Glomerular visceral epithelial cell (primary cell): ENCODE data around the gene CFAP53.
A peak's percentile ranks its signal among the peaks of the same experiment; 100 is the strongest.
"Not testable (repeated sequence)": the region's sequence is repeated elsewhere in the genome, so short reads cannot be mapped to it uniquely, and the experiment has no call there.

Experiments used
- DNase-seq: peaks from one replicate; pipeline ENCODE4 v3.0.0-alpha.2; 2016; ENCODE audit errors: extremely low spot score

The CFAP53 gene

DNA sequence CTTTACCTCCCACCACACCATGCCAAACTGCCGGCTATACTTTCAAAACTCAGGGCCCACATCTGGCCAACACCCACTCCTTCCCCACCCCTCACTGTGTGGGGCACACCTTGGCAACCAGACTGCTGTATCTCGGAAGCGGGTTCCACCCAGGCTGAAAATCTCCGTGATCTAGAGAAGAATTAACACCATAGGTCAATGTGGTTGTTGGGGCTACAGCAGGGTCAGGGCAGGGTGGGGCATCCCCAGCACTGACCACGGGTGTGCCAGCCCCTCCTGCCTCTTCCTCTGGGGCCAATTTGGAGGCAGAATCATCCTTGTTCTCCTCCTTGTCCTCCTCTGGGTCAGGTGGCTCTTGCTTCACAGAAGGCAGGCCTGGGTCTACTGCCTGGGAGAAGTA lies 6.3 kb upstream of the CFAP53 start:
- no peak for DNase-seq

DNA sequence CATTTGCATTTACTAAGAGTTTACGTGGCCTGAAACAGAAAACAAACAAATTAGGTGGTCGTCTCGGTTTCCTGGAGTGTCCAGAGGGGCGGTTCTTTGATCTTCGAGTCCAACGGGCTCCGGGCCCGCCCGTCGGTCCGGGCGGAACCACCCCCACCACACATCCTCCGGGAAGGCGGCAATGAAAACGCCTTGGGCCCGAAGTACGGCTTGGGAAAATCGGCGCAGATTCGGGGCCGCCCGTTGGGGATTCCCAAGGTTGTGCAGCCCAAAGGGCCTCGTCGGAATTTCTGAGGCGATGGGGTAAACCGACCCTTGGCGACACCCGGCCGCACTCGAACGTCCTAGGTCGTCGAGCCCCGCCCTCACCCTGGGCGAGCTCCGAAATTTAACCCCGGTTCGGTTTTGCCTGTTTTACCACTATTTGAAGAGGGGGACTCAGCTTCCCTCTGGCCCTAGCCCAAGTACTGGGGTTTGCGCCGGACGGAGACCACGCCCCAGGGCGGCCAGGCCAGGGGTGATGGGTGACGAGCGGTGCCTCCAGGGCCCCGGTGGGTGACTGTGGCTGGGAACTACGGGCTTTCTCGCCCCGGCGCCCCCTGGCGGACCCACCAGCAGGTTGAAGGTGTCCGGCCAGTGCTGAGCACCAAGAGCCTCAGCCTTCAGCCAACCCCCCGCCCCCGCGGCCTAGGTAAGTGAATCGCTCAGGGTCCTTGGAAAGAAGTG lies 1.9 kb upstream of the CFAP53 start:
- peak; percentile 35 for DNase-seq

DNA sequence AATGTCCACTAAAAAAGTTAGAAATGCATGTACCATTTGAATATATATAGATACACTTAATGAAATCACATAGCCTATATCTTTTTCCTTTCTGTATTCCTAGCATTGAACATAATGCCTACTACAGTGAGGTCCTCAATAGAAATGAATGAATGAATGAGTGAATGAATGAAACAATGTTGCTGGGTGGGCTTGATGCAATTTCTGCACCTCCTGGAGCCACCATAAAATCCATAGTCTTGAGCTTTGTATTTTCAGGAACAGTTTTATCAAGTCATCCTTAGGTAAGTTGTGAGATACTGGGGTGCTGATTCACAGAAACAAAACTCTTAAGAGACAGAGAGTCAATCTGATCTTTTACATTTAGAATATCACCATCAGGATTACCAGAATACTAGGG lies 3.3 kb downstream of the CFAP53 start:
- DNase-seq: no peak

DNA sequence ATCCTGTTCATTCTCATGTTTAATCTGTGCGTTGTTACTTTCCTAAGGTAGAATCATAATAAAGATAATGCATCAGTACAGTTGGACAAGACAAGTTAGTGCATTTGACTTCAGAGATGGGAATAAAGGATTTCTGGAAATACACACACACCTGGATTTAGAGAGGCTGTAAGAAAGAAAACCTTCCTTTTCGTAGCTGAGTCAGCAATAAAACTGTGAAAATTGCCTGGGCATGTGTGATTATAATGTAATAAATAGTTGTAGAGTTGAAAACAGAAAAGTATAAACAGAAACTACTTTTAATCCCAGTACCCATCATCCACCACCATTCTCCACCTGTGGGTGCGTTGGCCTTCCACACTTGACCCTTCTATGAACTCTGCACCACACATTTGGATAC lies 15.4 kb downstream of the CFAP53 start:
- DNase-seq: no peak

DNA sequence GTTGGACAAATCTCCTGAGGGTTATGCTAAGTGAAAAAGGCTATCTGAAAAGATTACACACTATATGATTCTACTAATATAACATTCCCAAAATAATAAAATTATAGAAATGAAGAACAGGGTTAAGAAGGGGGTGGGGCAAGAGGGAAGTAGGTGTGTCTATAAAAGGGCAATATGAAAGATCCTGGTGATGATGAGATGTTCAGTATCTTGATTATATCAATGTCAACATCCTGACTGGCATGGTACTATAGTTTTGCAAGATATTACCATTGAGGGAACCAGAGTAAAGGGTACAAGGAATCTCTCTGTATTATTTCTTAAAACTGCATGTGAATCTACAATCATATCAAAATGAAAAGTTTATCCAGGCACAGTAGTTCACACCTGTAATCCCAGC lies 16.7 kb downstream of the CFAP53 start:
- DNase-seq: no peak

DNA sequence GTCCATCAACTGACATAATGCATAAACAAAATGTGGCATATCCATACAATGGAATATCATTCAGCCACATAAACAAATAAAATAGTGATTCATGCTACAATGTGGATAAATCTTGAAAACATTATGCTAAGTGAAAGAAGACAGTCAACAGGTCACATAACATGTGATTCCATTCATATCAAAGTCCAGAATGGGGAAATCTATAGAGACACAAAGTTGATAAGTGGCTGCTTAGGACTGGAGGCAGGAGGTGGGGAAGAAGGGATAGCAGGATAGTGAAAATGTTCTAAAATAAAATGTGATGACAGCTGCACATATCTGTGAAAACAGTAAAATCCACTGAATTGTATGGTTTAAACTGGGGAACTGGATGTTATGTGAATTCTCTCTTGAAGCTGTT lies 18.7 kb downstream of the CFAP53 start:
- DNase-seq: no peak

DNA sequence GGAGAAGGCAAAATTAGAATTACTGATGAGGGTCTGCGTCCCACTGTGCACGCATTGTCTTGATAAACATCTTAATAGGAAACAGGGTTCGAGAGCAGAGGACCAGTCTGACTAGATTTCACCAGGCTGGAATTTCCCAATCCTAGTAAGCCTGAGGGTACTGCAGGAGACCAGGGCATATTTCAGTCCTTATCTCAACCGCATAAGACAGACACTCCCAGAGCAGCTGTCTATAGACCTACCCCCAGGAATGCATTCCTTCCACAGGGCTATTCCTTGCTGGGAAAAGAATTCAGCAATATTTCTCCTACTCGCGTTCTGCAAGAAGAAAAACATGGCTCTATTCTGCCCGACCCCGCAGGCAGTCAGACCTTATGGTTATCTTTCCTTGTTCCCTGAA lies 24.5 kb downstream of the CFAP53 start:
- not testable (repeated sequence) for DNase-seq

DNA sequence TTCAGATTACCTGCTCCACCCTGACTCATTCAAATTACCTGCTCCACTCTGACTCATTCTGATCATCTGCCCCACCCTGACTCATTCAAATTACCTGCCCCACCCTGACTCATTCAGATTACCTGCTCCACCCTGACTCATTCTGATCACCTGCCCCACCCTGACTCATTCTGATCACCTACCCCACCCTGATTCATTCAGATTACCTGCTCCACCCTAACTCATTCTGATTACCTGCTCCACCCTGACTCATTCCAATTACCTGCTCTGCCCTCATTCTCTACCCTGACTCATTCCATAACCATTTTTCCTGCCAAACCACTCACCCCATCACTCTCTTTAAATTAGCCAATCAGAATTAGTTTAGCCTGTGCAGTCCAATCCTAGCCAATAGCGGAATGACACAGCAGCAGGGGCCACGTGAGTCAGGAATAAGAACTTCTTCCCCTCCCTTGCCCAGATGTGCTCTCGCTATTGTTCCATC lies 26.2 kb downstream of the CFAP53 start:
- no peak for DNase-seq

DNA sequence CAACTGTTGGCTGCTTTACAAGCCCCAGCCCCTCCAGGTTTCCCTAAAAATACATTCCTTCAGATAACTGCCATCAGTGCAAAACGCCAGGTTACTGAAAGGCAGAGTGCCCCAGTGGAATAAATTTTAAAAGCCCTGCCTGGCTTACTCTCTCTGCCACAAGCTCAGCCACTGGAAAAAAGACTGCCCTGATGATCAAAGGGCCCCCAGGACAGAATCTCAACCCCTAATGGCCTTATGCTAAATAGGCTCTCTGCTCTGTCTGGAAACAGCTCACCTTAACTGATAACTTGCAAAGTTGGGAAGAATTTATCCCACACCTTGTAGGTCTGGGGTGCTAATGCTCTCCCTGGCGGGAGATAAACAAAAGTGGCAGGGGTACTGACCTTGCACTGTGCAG lies 33.9 kb downstream of the CFAP53 start:
- DNase-seq: no peak

DNA sequence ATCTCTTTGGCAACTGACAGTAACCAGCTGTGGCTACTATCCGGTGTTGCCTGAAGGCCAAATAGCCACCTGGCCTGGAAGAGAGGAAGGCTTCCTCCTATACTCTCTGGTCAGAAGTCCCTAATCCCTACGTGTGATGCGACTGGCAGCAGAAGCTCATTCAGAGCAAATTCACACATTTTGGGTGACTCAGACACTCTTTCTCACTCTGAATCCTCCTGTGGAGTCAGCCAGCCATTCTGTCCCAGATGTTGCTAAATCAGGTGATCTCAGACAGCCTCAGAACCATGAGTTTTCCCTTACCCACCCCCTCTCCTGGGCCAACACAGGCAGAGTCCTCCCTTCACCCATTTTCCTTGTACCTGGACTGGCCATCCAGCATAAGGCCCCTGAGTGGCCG lies 34.7 kb downstream of the CFAP53 start:
- no peak for DNase-seq

DNA sequence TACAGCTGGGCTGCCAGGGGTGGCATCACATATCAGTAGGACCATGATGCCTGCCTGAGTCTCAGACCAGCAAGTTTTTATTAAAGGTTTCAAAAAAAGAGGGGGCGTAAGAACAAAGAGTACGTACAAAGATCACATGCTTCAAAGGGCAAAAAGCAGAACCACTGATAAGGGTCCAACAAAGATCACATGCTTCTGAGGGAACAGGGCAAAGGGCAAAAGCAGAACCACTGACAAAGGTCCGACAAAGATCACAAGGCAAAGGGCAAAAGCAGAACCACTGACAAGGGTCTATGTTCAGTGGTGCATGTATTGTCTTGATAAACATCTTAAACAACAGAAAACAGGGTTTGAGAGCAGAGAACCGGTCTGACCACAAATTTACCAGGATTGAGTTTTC lies 46.0 kb downstream of the CFAP53 start:
- not testable (repeated sequence) for DNase-seq

DNA sequence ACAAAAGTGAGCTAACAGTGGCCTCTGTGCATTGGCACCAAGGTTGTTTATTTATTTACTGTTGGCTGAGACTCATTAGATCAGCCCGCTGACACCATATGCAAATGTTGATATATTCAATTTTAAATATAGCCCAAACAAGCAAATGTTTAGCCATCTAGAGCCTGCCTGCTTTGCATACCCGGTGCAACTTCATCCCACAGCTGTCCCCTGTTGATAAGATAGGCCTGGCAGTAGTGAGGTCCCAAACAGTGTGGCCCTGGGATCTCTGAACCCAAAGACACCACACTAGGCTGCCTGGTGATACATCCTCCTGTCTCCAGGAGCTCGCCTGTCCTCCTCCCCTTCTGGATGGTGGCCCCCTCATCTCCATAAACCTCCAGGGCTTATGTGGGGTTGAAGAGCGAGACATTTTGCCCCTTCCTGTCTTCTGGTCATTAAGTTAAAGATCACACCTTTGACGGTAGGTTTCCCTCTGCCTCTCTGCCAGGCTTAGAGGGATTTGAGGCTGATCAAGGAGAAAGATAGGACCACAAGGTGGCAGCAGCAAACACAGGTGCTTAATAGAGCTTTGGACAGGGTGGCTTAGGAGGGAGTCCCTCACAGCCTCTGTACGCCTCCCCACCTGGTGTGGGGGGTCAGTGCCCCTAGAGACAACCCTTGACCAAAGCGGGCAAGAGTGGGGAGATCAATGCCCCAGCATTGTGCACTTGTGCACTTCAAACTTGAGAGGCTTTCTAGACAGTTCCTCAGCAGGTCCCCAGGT lies 47.7 kb downstream of the CFAP53 start:
- peak; percentile 21 for DNase-seq

DNA sequence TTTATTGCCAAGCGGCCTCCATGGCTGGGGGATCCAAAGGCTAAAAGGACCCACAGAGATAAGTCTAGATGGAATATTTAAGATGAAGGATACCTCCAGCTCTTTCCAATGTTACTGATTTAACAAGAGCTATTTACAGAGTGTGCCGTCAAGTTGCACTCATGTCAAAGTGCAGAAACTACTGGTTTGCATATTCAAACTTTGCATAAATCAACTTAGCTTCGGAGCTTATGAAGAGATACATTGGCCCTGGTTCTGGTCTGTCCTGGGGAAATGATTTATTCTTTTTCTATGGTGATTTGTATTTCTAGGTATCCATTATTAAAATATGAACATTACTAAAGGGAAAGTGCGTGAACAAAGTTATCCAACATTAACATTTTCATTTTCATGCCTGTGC lies 57.0 kb downstream of the CFAP53 start:
- no peak for DNase-seq

DNA sequence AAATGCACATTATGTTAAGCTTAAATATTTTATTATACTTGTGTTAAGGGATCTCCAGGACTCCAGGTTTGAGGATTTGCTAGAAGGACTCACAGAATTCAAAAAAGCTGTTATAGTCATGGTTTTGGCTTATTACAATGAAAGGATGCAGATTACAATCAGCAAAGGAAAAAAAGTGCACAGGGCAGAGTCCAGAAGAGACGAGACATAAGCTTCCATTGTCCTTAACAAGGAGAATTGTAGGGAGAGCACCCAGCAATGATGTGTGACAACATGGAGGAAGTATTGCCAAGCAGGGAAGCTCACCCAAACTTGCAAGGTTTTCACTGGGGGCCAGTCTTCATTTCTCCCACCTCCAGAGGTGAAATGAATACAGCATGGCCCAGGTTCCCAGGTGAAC lies 58.6 kb downstream of the CFAP53 start:
- no peak for DNase-seq

DNA sequence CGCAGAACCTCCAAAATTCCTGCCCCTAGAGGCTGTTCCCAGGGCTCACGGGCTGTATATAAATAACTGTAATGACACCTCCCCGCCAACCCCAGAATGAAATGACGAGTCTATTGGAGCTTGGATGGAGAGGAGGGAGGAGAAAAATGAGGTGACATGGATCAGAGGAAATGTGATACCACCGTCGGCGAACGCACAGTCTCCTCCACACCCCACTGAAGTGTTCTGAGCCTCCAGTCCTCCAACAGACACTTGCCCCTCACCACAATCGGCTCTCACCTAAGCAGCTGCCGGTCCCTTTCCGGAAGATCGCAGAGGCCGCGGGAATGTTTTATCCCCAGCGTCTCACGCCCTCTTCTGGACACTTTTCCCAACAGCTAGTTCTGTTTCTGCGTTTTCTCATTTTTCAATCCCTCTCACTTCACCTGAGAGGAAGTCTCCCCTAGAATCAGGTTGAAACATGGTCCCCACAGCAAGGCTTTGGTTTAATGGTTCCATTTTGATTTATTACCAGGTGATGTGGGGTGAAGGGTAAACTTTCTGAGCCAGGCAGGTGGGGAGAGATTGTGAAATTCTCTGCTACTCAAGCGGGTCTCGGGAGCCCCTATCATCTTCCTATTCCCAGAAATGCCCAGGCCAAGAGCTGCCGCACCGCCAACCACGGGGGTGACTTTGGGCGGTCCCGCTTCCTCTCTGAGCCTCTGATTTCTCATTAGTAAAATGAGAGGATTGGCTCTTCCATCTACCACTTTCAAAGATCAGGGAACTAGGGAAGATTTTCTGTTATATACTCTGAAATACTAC lies 62.3 kb downstream of the CFAP53 start:
- DNase-seq: peak; percentile 32

DNA sequence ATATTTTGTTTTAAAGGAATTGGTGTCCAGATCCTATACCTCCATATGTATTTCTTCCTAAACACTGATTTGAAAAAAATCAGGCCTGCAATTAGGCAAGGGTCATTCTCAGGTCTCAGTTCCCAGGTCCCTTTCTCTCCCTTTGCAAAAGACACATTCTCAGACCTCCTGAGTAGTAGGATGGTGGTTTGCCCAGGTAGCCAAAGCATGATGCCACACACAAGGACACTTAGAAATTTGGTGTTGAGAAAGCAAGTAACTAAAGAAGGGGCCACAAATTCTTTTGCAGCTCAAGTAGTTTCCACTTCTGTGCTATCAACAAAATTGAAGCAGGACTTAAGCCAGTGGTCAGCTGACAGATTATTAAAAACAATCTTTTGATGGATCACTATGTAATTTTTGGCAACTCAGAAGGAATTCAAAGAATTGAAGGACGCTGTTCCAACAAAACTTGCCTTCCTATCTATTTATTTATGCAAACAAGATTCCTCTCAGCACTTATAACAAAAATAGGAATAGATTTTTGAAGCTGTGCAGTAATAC lies 64.7 kb downstream of the CFAP53 start:
- DNase-seq: no peak

DNA sequence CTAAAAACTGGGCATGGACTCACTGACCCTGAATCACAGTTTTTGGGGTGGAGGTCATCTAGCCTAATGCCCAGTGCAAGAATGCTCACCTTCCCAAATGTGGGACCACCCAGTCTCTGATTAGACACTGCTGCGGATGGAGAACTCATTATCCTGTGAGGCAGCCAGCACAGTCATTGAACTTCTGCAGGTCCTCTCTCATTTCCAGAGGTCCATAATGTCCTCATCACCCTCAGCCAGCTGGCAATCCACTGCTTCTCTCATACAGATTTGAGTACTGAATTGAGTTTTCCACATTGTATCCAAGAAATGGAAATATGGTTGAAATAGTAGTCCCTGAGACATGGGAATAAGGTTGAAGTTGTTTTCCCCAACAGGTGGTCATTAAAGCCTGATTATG lies 66.4 kb downstream of the CFAP53 start:
- no peak for DNase-seq

DNA sequence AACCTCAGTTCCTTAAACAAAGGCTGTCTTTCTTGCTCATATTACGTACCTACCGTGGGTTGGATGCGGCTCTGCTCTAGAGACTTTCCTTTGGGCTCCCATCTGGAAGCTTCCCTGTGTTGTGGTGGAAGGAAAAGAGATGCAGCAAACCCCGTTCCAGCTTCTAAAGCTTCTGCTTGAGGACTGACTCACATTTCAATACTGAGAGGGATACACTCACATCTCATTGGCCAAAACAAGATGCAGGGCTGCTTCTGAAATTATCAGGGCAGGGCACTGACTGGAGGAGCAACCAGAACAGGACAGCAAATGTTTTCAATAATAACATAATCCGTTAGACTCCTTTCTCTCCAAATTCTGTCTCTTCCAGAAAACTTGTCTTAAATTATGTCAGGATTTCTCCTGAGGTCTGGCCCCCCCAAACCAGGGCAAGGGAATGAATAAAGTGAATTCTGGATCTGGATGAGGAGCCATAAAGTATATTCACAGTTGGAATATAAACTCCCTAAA lies 66.9 kb downstream of the CFAP53 start:
- DNase-seq: no peak

DNA sequence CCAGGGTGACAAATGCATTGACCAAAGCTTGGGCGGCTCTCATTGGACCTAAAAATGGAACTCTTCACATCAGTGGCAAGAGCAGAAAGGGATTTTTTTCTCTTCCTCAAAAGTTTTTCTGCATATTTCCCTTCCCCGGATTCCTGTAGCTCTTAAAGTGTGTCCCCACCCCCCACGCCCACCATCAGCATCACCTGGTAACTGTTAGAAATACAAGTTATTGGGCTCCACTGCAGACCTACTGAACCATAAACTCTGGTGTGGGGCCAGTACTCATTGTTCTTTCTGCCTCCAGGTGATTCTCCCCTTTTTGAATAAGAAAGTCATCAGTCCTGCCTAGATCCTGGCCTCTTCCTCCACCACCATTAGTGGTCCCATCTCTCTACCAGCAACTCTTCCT lies 70.0 kb downstream of the CFAP53 start:
- DNase-seq: no peak

DNA sequence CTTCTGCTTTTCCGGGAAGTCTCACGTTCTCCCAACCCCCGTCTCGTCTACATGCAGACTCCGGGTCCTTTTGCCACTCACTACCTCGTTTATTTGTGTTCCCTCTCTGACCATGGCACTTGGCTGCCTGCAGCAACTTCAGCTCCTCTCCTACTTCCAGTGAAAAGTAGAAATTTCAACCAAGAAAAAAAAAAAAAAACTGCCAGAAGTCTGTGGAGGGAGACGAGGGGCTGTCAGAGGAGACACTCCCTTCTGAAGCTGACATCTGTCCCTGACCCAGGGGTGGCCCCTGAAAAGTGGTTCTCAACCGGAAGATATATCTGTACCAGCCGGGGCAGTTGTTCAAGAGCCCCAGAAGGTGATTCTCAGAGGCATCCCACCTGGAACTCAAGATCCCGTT lies 70.6 kb downstream of the CFAP53 start:
- no peak for DNase-seq

DNA sequence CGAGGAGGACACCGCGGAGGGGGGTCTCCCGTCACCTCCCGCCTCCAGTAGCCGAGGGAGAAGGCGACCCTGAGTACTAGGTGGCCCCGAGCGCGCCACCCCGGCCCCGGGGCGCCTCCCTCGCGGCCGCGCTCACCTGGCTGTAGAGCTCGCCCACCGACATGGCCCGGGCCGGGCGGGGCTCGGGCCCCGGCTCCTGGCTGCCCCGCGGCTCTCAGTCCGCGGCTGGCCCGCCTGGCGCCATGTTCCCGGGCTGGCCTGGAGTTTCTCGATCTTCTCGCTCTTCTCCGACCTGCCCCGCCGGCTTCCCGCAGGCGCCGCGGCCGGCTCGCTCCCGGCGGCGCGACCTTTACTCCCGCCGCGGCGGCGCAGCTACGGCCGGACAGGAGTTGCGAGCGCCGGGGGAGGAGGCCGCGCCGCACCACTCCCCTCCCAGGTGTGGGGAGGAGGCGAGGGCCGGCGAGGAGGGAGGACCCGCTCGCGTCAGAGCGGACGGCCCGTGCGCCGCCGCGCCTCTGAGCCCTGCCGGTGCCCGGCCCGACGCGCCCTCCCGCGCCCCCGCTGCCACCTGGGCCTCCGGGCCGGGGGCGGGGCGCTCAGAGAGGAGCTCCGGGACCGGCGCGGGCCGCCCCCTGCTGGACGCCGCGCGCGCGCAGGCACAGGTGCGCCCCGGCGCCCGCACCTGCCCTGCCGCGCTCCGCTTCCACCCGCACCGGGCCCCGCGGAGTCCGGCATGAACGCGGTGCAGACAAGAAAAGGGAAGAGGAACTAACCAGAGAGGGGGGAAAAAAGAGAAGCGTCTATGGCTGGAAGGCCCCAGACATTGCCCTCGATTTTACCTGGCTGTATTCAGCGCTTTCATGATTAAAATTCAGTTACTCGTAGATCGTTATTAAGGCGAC lies 71.4 kb downstream of the CFAP53 start, which contains the start of gene MYO5B:
MYO5B (minus strand) TSS at position 517 of the 902 bp plus-strand sequence; CDS start at position 163, 354 bp downstream.
- DNase-seq: peak; percentile 23
